ENCODE results near the gene MAGI2. TPM values are rescaled to one million over a fixed set of nuclear protein-coding genes. Genes with fewer than 3 reads are reported as not detected.

The MAGI2 gene
- total and polyA plus RNA-seq, 4 donors = 0.37 to 4.1 (median 1.4) TPM

DNA sequence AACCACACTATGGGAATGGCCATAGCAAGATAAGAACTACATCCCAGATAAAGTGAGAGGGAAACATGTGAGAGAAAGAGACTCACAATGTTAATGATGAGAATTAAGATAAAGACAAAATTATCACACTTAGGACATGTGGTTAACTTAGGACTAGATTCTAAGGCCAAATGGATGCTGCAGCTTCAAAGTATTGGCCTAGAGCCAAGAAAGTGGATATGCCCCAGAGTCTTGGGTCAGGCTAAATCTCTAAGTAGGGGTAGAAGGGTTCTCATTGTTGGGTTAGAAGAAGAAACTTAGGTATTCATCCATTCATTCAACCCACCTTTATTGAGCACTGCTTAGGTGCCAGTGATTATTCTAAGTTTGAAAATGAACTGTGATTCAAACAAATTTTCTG is 836.9 kb downstream of the MAGI2 start:
- H3K36me3 ChIP-seq (ENCODE audit: control insufficient read depth in 4 of 4, insufficient read depth in 3 of 4, low read depth in 1 of 4, low read length in 3 of 4) = no peaks in the 10 kb centered on the region

More for the DNA sequence above, 836.9 kb downstream of the MAGI2 start:
- H3K9me3 ChIP-seq (ENCODE audit: control insufficient read depth in 4 of 4, low read length in 3 of 4) = no peaks in the 10 kb centered on the region
- TF ChIP-seq, protein P1, sequence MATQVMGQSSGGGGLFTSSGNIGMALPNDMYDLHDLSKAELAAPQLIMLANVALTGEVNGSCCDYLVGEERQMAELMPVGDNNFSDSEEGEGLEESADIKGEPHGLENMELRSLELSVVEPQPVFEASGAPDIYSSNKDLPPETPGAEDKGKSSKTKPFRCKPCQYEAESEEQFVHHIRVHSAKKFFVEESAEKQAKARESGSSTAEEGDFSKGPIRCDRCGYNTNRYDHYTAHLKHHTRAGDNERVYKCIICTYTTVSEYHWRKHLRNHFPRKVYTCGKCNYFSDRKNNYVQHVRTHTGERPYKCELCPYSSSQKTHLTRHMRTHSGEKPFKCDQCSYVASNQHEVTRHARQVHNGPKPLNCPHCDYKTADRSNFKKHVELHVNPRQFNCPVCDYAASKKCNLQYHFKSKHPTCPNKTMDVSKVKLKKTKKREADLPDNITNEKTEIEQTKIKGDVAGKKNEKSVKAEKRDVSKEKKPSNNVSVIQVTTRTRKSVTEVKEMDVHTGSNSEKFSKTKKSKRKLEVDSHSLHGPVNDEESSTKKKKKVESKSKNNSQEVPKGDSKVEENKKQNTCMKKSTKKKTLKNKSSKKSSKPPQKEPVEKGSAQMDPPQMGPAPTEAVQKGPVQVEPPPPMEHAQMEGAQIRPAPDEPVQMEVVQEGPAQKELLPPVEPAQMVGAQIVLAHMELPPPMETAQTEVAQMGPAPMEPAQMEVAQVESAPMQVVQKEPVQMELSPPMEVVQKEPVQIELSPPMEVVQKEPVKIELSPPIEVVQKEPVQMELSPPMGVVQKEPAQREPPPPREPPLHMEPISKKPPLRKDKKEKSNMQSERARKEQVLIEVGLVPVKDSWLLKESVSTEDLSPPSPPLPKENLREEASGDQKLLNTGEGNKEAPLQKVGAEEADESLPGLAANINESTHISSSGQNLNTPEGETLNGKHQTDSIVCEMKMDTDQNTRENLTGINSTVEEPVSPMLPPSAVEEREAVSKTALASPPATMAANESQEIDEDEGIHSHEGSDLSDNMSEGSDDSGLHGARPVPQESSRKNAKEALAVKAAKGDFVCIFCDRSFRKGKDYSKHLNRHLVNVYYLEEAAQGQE (IDR thresholded peaks at IDR 0.05) = no peak
- TF ChIP-seq FOXA1 (IDR thresholded peaks at IDR 0.05) = no peak
- no peak for TF ChIP-seq GABPA (IDR thresholded peaks at IDR 0.05 in 1 of 2, conservative IDR thresholded peaks at IDR 0.05 in 1 of 2)
- no peak for TF ChIP-seq ATF3 (IDR thresholded peaks at IDR 0.05)
- no peak for TF ChIP-seq HNF4A (conservative IDR thresholded peaks at IDR 0.05)
- TF ChIP-seq SP1 (IDR thresholded peaks at IDR 0.05) = no peak
- no peak for TF ChIP-seq TAF1 (conservative IDR thresholded peaks at IDR 0.05)
- TF ChIP-seq ZBTB33 (IDR thresholded peaks at IDR 0.05) = no peak
- TF ChIP-seq EGR1 (IDR thresholded peaks at IDR 0.05; ENCODE audit: low read depth in 2 of 2) = no peak
- no peak for TF ChIP-seq JUND (IDR thresholded peaks at IDR 0.05)
- no peak for TF ChIP-seq YY1 (IDR thresholded peaks at IDR 0.05)
- TF ChIP-seq RXRA (IDR thresholded peaks at IDR 0.05) = no peak
- TF ChIP-seq CTCF (IDR thresholded peaks at IDR 0.05; ENCODE audit: low read depth, low read length, missing input control) = no peak
- no peak for TF ChIP-seq FOXA2 (IDR thresholded peaks at IDR 0.05)
- no peak for TF ChIP-seq HNF4G (IDR thresholded peaks at IDR 0.05)
- no peak for TF ChIP-seq NR2F2 (IDR thresholded peaks at IDR 0.05)
- TF ChIP-seq RAD21 (IDR thresholded peaks at IDR 0.05) = no peak
- no peak for TF ChIP-seq MAX (IDR thresholded peaks at IDR 0.05)
- no peak for DNase-seq (ENCODE audit: low spot score)
- H3K9ac ChIP-seq (ENCODE audit: low read depth in 1 of 2, low read length in 2 of 2) = no peak overlapping the region
- H3K4me1 ChIP-seq (ENCODE audit: control insufficient read depth in 4 of 4, insufficient read depth in 4 of 4, low read length in 3 of 4) = no peaks in the 10 kb centered on the region
- H3K27ac ChIP-seq (ENCODE audit: low read depth in 1 of 2, low read length in 2 of 2) = no peak overlapping the region
- H3K27me3 ChIP-seq (ENCODE audit: control insufficient read depth in 4 of 4, insufficient read depth in 4 of 4, low read length in 3 of 4) = no peaks in the 10 kb centered on the region
- H3K4me3 ChIP-seq (ENCODE audit: low read depth in 1 of 3, low read length in 3 of 3) = no peak overlapping the region

Measured in liver (tissue), 9 donors.